Fibroblast of villous mesenchyme (primary cell): ENCODE data around the gene BCL7A. TPM values are rescaled to one million over a fixed set of nuclear protein-coding genes. Genes with fewer than 3 reads are reported as not detected.

Experiments used
- DNase-seq: peaks from one replicate; pipeline ENCODE4 v3.0.0-alpha.2; 2010; ENCODE audit warnings: low read depth
- H3K4me3 ChIP-seq: 2 replicates; pipeline ENCODE4 v1.5.1; 2011; ENCODE audit warnings: low read depth, mild to moderate bottlenecking, low read length
- CTCF ChIP-seq: IDR thresholded peaks from 2 replicates; pipeline ENCODE4 v1.5.1; 2012; ENCODE audit warnings: low read depth, mild to moderate bottlenecking, low read length; ENCODE audit not compliant: insufficient read depth
- total RNA-seq: library from RNA; depleted of rRNA; stranded (reverse); fragments of >200 nt; gene quantifications from 2 replicates; pipeline ENCODE4 v1.2.3, GENCODE V29; 2012

BCL7A gene
- total RNA-seq, 1 donor = 3.9 TPM

GRCh38 chr12:122061253-122061652, 39.6 kb downstream of the BCL7A start:
- no peak overlapping the region for H3K4me3 ChIP-seq
- TF ChIP-seq CTCF = no peak
- DNase-seq = no peak

- TF ChIP-seq CTCF = no peak
- peak; percentile 90 for DNase-seq
- H3K4me3 ChIP-seq = peak overlapping the region; percentile 12
Observed at GRCh38 chr12:122062832-122063693, 41.4 kb downstream of the BCL7A start.

- DNase-seq = no peak
- no peak for TF ChIP-seq CTCF
- H3K4me3 ChIP-seq = peak overlapping the region; percentile 12
Observed at GRCh38 chr12:122063694-122064024, 42.0 kb downstream of the BCL7A start.

GRCh38 chr12:122064025-122064777, 42.5 kb downstream of the BCL7A start:
- peak; percentile 100 for DNase-seq
- peak; percentile 76 for TF ChIP-seq CTCF
- H3K4me3 ChIP-seq = peak overlapping the region; percentile 58

GRCh38 chr12:122064780-122065588, 43.3 kb downstream of the BCL7A start:
- TF ChIP-seq CTCF = no peak
- peak; percentile 97 for DNase-seq
- H3K4me3 ChIP-seq = peak overlapping the region; percentile 58

- DNase-seq = no peak
- H3K4me3 ChIP-seq = no peak overlapping the region
- no peak for TF ChIP-seq CTCF
Observed at GRCh38 chr12:122067548-122067947, 45.9 kb downstream of the BCL7A start.
